Dermis blood vessel endothelial cell (primary cell): ENCODE data around the gene FGGY. TPM values are rescaled to one million over a fixed set of nuclear protein-coding genes. Genes with fewer than 3 reads are reported as not detected.
"Not testable (repeated sequence)": the region's sequence is repeated elsewhere in the genome, so short reads cannot be mapped to it uniquely, and the experiment has no call there.

ENCODE experiments used
- DNase-seq: peaks from one replicate; pipeline ENCODE4 v3.0.0; 2010
- total RNA-seq: library from RNA; depleted of rRNA; stranded (reverse); fragments of >200 nt; gene quantifications from 2 replicates; pipeline ENCODE4 v1.2.3, GENCODE V29; 2014

Gene FGGY
- total RNA-seq, 1 donor from 2014 or later: 7.3 TPM

DNA sequence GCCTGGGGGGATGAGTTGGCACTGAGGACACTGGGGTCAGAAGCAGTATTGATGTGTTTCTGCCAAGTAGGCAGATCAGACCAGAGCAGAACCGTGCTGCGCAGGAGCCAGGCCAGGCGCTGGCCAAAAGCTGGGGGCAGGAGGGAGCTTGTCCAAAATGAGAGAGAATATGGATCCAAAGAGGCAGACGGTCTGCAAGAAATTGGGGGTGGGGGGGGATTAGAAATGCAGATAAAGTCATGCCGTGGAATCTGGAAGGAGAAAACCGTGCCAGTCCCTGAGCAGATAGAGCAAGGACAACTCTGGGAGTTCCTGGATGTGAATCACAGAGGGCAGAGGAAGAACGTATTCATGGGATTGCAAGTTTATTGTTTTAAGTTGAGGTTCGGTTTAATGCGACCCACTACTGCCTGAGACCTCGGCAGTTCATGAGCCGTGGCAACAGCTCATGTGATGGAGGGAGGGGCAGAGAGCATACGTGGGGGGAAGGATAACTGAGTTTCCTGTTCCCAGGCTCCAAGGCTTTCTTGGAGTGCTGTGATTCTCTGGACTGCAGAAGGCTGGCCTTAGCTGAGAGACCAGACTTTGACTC is 224.0 kb downstream of the FGGY start:
- DNase-seq: peak; percentile 48

DNA sequence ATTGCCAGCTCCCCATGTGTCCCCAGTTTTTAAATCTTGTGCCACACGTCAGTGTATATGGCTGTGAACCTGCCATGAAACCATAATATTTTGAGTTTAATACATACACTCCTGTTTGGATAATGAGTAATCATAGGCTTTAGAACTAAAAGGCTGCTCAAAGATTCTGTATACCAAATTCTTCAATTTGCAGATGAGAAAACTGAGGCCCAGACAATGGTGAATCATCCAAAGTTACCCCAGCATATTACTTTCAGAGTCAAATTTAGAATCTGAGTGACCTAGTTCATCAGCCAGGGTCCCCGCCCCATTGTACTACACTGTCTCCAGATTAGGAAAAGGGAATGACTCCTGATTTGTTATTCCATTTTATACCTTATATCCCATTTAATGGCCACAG is 224.6 kb downstream of the FGGY start:
- no peak for DNase-seq

- DNase-seq: no peak
These were observed 226.1 kb downstream of the FGGY start for GRCh38 chr1:59522925-59523505.

GRCh38 chr1:59523745-59524450 is 227.0 kb downstream of the FGGY start:
- no peak for DNase-seq

GRCh38 chr1:59526240-59526639 is 229.3 kb downstream of the FGGY start:
- no peak for DNase-seq

DNA sequence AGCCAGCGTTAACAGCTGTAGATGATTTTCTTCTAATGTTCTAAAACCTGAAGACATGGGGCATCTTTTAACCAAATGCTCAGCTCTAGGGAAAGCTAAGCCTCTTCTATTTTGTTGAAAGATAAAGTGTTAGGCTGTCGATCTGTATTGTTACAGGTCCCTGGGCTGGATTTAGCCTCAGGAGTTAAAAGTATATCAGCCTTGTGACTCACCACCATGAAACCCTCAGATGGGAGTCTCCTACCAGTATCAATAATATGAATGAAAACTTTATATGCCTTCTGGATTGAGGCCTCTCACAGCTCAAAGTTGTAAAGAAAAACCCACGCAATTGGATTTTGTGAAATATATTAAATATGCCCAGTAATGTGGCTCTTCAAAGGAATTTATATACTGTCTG is 231.6 kb downstream of the FGGY start:
- no peak for DNase-seq

- no peak for DNase-seq
These were observed 232.0 kb downstream of the FGGY start for GRCh38 chr1:59528900-59529299.

GRCh38 chr1:59530119-59530518 is 233.2 kb downstream of the FGGY start:
- no peak for DNase-seq

- DNase-seq: no peak
These were observed 235.2 kb downstream of the FGGY start for GRCh38 chr1:59532102-59532501.

DNA sequence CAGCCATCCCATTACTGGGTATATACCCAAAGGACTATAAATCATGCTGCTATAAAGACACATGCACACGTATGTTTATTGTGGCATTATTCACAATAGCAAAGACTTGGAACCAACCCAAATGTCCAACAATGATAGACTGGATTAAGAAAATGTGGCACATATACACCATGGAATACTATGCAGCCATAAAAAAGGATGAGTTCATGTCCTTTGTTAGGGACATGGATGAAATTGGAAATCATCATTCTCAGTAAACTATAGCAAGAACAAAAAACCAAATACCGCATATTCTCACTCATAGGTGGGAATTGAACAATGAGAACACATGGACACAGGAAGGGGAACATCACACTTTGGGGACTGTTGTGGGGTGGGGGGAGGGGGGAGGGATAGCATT is 241.6 kb downstream of the FGGY start:
- DNase-seq: not testable (repeated sequence)

- no peak for DNase-seq
These were observed 243.2 kb downstream of the FGGY start for GRCh38 chr1:59539961-59540681.

GRCh38 chr1:59541161-59541560 is 244.3 kb downstream of the FGGY start:
- DNase-seq: no peak

GRCh38 chr1:59541891-59542290 is 245.0 kb downstream of the FGGY start:
- DNase-seq: no peak

- DNase-seq: no peak
These were observed 246.3 kb downstream of the FGGY start for GRCh38 chr1:59543211-59543668.

GRCh38 chr1:59544615-59545293 is 247.9 kb downstream of the FGGY start:
- no peak for DNase-seq

DNA sequence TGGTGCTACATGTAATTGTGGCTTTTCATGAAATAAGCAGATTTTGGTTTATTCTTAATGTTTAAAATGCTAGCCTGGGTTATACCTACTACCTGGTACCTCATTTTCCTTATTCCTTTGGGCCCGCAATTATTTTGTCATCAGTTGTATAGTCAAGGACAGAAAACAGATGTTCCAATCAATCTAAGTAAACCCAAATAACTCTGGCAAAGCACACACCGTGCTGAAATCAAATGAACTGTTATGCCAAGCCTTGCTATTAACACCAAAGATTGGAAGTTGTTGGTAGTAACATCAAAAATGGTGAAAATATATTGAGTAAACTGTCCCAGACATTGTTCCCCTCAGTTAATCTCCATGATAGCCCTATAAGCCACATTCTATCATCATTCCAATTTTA is 248.9 kb downstream of the FGGY start:
- DNase-seq: no peak

DNA sequence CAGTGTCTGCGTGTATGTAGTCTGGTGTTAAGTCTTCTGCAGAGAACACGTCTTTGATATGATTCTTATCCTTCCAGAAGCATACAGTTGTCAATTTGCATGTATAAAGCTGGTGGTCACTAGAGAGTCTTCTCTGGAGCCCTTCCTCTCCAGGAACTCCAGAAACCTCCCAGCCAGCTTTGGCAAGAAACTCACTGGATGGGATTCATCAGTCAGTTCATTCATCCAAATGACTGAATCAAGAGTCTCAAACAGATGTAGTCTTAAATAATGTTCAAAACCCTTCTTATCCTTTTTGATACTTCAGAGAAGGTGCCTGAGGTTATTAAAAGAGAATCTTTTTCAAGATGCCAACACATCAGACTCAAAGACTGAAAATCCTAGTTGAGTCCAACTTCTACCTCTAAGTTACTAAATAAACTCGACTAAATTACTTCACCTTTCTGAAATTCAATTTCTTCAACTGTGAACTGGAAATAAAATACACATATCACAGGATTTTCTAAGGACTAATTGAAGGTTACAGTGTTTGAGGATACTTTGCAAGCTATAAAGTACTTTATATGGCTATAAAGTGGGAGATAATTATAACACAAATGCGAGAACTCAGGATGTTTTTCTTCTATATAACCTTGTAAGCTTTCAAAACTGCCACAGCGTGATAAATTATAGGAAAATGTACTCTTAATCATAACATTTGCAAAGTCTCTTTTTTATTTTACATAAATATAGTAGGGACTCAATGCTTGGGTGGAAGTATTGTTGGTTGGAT is 252.4 kb downstream of the FGGY start:
- DNase-seq: no peak

DNA sequence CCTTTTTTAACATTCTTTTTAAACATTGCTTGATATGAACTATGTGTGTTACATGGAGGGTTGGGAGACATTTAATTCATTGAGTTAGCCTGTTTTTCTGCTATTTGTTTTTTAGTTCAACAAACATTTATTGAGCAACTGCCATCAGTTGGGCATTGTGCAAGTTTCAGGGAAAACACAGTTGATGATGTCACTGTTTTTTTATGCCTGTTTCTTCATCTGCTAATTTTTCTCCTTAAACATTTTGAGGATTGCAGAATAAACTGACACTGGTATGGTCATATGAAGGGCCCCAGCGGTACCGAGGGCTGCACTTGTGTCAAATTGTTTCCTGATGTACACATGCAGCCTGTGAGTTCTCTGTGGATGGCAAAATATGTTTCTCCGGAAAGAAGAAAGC is 253.0 kb downstream of the FGGY start:
- DNase-seq: no peak

DNA sequence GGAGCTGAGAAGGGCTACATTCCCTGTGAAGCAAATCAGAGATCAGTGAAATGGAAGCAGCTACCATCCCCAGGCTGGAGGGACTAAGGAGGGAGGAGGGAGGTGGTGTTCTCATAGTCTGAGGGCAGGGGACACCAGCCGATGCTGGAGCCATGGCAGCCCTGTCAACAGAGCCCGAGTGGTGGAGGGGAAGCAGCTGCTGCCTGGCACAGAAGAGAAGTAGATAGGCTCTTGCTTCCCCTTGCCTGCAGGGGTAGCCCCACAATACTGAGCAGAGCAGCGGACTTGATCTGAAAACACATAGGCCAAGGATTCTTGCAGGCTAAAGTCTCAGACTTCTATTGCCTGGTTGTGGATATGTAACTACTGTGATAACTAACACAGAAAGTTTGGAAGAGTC is 255.1 kb downstream of the FGGY start:
- no peak for DNase-seq

GRCh38 chr1:59553371-59553770 is 256.5 kb downstream of the FGGY start:
- DNase-seq: no peak

DNA sequence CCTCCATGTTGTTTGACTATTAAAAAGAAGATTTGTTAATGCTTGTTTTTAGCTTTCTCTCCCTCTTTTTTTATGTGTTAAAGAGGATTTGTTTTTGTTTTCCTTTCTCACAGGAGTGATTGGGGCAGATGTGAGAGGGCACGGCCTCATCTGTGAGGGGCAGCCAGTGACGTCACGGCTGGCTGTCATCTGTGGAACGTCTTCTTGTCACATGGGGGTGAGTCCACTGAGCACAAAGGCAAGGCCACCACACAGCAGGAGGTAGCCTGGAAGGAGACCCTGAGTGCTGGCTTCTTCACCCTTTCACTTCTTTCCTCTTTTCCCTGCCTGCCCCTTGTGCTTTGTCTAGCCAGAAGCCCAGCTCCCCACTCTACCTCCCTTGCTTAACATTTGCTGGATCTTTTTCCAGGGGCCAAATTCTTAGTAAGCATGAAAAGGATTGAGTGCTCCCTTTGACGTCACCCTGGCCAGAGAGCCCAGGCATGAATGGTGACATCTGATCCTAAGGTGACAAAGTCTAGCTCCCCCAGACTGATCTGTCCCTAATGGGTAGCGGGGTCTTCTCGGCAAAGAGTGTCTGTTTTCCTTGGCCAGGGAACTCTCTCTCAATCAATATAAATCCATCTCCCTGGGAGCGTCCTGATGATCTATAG is 257.2 kb downstream of the FGGY start:
- DNase-seq: no peak

- DNase-seq: no peak
These were observed 257.9 kb downstream of the FGGY start for GRCh38 chr1:59554752-59555151.
